SK-N-MC (cell line): ENCODE results near the gene ZDHHC14.

ENCODE experiments used
- EZH2 ChIP-seq: fragments of 200-600 bp; sonication (generic); IDR thresholded peaks from one replicate; pipeline ENCODE4 v1.6.1; 2017; ENCODE audit warnings: antibody characterized with exemption
- POLR2AphosphoS5 ChIP-seq: IDR thresholded peaks from 2 replicates; pipeline ENCODE4 v1.6.1; 2012; ENCODE audit warnings: mild to moderate bottlenecking, low read depth, low read length, borderline replicate concordance

DNA sequence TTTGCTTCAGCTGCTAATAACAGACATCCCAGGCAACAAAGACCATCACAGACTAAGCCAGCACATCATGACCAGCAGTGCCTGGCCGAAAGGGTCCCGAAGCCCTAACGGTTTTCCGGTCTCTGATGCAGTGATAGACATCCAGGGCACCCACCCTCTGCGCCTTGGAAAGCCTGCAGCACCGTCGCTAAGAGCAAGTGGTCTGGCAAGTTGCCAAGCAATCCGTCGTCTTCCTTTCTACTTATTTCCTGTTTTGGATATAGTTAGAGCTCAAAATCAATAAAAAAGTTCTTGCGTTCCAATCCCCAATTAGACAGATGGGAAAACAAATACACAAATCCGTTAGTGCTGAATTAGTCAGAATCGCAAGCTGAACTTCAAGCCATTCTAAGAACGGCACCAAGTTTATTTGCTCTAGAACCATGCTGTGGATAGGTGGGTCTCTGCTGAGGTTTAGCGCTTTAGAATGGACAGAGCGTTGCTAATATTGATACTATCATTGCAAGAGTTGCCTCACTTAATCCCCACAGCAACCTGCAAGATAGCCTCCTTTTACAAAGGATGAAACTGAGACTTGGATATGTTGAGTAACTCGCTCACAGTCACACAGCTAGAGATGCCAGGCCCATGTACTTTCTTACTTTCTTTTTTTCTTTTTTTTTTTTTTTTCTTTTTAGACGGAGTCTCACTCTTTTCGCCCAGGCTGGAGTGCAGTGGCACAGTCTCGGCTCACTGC, 278.7 kb downstream of the ZDHHC14 start:
- peak; percentile 16; the same call in 1 of the 2 replicates for TF ChIP-seq POLR2AphosphoS5
- TF ChIP-seq EZH2 = no peak
